ENCODE measurements around the gene HNF1B.

GRCh38 chr17:37673386-37673785 lies 71.5 kb downstream of the HNF1B start:
- TF ChIP-seq CTCF (IDR thresholded peaks at IDR 0.05) (no peak), RAD21 (IDR thresholded peaks at IDR 0.05; ENCODE audit: low read length) (no peak), USF1 (IDR thresholded peaks at IDR 0.05; ENCODE audit: borderline replicate concordance, low read depth) (no peak), MAX (IDR thresholded peaks at IDR 0.05; ENCODE audit: low read depth) (no peak), TAF1 (IDR thresholded peaks at IDR 0.05; ENCODE audit: borderline replicate concordance, low read depth, low read length) (no peak), RFX5 (IDR thresholded peaks at IDR 0.05; ENCODE audit: low read length) (no peak), POLR2AphosphoS5 (IDR thresholded peaks at IDR 0.05; ENCODE audit: low read depth, low read length) (no peak), REST (IDR thresholded peaks at IDR 0.05; ENCODE audit: low read depth, low read length) (no peak), NRF1 (IDR thresholded peaks at IDR 0.05; ENCODE audit: low read depth, low read length) (no peak), PBX3 (IDR thresholded peaks at IDR 0.05) (no peak), YY1 (IDR thresholded peaks at IDR 0.05; ENCODE audit: low read depth) (no peak)

Measured in SK-N-SH (cell line).